ENCODE results near the gene PDIK1L.
A peak's percentile ranks its signal among the peaks of the same experiment; 100 is the strongest.

Gene PDIK1L

DNA sequence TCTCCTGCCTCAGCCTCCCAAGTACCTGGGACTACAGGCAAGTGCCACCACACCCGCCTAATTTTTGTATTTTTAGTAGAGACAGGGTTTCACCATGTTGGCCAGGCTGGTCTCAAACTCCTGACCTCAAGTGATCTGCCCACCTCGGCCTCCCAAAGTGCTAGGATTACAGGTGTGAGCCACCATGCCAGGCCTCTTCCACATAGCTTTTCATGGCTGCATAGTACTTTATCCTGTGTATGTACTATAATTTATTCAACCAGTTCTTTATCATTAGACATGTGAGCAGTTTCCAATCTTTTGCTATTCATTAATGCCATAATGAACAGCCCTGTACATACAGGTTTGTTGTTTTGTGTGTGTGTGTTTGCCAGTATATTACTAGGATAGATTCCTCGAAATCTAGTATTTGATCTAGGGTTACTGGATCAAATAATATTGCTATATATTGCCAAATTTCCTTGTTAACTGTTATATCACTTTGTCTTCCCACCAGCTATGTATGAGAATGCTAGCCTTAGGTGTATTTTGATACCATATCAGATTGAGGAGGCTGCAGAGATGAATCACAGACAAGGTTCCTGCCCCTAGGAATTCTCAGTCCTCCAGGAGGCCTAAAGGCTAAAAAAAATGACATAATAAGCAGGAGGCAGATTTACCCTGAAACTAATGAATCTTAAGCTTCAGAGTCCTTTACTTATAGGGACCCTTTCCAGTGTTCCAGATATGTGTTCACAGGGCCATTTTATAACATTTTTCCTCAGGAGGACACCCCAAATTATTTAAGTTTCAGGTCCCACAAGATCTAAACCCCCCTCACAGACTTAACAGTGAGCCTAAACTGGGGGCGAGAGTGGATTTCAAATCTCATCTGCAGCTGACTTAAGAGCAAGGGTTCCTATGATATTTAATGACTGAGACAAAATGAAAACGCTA lies 2.1 kb upstream of the PDIK1L start:
- TF ChIP-seq CTCF (IDR thresholded peaks at IDR 0.05; ENCODE audit: low read depth, low read length, missing control alignments) = no peak
- H3K4me3 ChIP-seq (replicated peaks; ENCODE audit: low read depth, low read length) = no peak overlapping the region
- no peak for DNase-seq (ENCODE audit: extremely low read depth, low read depth)

- no peak for TF ChIP-seq CTCF (IDR thresholded peaks at IDR 0.05; ENCODE audit: low read depth, low read length, missing control alignments)
- peak overlapping the region; percentile 83 for H3K4me3 ChIP-seq (replicated peaks; ENCODE audit: low read depth, low read length)
- DNase-seq (ENCODE audit: extremely low read depth, low read depth) = no peak
Observed at GRCh38 chr1:26110731-26111529, 694 bp upstream of the PDIK1L start.

DNA sequence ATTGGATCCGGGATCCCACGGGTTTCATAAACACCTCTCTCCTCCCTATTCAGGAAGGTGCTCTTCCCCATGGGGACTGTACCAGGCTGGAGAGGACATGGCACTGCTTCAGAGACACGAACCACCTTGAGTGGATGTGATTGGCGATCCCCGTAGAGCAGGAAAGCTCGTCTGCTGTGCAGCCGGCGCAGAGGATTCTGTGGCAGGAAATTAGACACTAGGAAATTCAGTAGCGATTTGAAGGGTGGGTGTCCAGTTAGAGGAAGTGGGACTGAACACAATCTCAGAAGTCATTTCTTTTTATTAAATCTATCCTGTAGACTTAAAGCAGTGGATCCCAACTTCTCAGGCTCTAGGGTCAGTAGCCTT lies 767 bp downstream of the PDIK1L start:
- no peak for DNase-seq (ENCODE audit: extremely low read depth, low read depth)
- H3K4me3 ChIP-seq (replicated peaks; ENCODE audit: low read depth, low read length) = peak overlapping the region; percentile 83
- TF ChIP-seq CTCF (IDR thresholded peaks at IDR 0.05; ENCODE audit: low read depth, low read length, missing control alignments) = no peak

GRCh38 chr1:26114165-26114927 lies 2.7 kb downstream of the PDIK1L start:
- no peak for TF ChIP-seq CTCF (IDR thresholded peaks at IDR 0.05; ENCODE audit: low read depth, low read length, missing control alignments)
- H3K4me3 ChIP-seq (replicated peaks; ENCODE audit: low read depth, low read length) = no peak overlapping the region
- no peak for DNase-seq (ENCODE audit: extremely low read depth, low read depth)

DNA sequence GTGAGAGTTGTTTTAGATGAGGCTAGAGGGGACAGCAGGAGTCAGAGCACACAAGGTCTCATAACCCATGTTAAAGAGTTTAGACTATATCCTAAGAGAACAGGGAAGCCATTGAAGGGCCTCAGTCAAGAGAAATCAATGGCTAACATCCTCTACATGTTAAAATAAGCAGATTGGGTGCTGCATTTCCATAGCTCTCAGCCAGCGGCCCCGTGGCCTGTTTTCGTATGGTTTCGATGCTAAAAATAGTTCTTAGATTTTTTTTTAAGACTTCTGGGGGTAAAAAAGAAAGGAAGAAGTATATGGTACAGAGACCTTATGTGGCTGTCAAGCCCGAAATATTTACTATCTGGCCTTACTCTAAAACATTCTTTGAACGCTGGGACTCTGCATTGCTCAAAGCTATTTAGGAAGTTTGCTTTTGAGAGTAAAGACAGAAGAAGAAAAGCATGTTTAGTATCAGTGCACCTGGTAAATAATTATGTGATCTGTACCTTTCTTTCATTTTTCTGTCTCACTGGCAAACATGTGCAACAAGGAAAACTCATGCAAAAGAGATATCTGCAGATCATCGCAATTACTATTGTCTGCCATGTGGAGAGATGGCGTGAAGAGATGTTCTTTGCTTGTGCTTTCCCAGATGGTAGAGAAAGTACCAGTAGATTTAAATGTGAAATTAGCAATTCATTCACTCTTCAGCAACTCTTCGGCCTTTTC lies 8.4 kb downstream of the PDIK1L start:
- no peak for TF ChIP-seq CTCF (IDR thresholded peaks at IDR 0.05; ENCODE audit: low read depth, low read length, missing control alignments)
- DNase-seq (ENCODE audit: extremely low read depth, low read depth) = no peak
- H3K4me3 ChIP-seq (replicated peaks; ENCODE audit: low read depth, low read length) = no peak overlapping the region
